Stimulated activated naive B cell treated with anti-CD40 and anti-IgM and Interleukin-4, amounts not matched to agents 10 μg/mL and 1 μg/mL and 100 μg/mL, for 72 hours (primary cell): ENCODE data around the gene ABCB8.

Experiments
- ATAC-seq, 2 donors: fragments of 150-1000 bp; cut with Tn5 transposase; replicated peaks; 2 replicates each; pipeline ENCODE4 v1.10.0; 2021; ENCODE audit warnings: moderate library complexity in 1 of 2
- DNase-seq: peaks from one replicate; pipeline ENCODE4 v3.0.0; 2021
- H3K27ac Mint-ChIP-seq: one replicate; pipeline ENCODE4 v1.8.0; 2022; ENCODE audit warnings: mild to moderate bottlenecking, mixed read lengths
- H3K27me3 Mint-ChIP-seq, 2 donors: one replicate each; pipeline ENCODE4 v1.8.0; 2022; ENCODE audit warnings: mixed read lengths in 2 of 2
- H3K36me3 Mint-ChIP-seq, 2 donors: one replicate each; pipeline ENCODE4 v1.8.0; 2022; ENCODE audit warnings: mixed read lengths in 2 of 2, mild to moderate bottlenecking in 1 of 2
- H3K4me1 Mint-ChIP-seq, 2 donors: one replicate each; pipeline ENCODE4 v1.8.0; 2022; ENCODE audit warnings: mixed read lengths in 2 of 2, mild to moderate bottlenecking in 1 of 2
- H3K4me3 Mint-ChIP-seq, 2 donors: one replicate each; pipeline ENCODE4 v1.8.0; 2022; ENCODE audit warnings: mild to moderate bottlenecking in 2 of 2, mixed read lengths in 2 of 2, moderate library complexity in 1 of 2
- H3K9me3 Mint-ChIP-seq, 2 donors: one replicate each; pipeline ENCODE4 v1.8.0; 2022; ENCODE audit warnings: mixed read lengths in 2 of 2, mild to moderate bottlenecking in 1 of 2

Gene ABCB8

GRCh38 chr7:151056666-151057505 lies 28.6 kb downstream of the ABCB8 start:
- Mint-ChIP-seq H3K9me3 (no peaks in the 10 kb centered on the region), H3K4me1 (peaks cover 28 to 46% of the 10 kb centered on the region in 2 donors), H3K4me3 (peak overlapping the region; percentile 95 to 99), H3K27me3 (peaks cover 8 to 9% of the 10 kb centered on the region in 2 donors), H3K27ac (peak overlapping the region; percentile 53), H3K36me3 (peaks cover 18 to 31% of the 10 kb centered on the region in 2 donors)
- ATAC-seq (no peak), DNase-seq (no peak)

GRCh38 chr7:151057506-151057988 lies 29.3 kb downstream of the ABCB8 start, which contains the start of gene CDK5:
TSS of gene CDK5 (minus strand) at chr7:151057897. CDS start at chr7:151057848, 49 bp downstream.
- Mint-ChIP-seq H3K36me3 (peaks cover 17 to 28% of the 10 kb centered on the region in 2 donors), H3K27me3 (peaks cover 3 to 7% of the 10 kb centered on the region in 2 donors), H3K27ac (peak within 1 kb of the TSS; percentile 95), H3K4me3 (peak within 1 kb of the TSS; percentile 95 to 99), H3K9me3 (no peaks in the 10 kb centered on the region), H3K4me1 (peaks cover 29 to 47% of the 10 kb centered on the region in 2 donors)
- ATAC-seq (peak; percentile 4 to 6), DNase-seq (no peak)

DNA sequence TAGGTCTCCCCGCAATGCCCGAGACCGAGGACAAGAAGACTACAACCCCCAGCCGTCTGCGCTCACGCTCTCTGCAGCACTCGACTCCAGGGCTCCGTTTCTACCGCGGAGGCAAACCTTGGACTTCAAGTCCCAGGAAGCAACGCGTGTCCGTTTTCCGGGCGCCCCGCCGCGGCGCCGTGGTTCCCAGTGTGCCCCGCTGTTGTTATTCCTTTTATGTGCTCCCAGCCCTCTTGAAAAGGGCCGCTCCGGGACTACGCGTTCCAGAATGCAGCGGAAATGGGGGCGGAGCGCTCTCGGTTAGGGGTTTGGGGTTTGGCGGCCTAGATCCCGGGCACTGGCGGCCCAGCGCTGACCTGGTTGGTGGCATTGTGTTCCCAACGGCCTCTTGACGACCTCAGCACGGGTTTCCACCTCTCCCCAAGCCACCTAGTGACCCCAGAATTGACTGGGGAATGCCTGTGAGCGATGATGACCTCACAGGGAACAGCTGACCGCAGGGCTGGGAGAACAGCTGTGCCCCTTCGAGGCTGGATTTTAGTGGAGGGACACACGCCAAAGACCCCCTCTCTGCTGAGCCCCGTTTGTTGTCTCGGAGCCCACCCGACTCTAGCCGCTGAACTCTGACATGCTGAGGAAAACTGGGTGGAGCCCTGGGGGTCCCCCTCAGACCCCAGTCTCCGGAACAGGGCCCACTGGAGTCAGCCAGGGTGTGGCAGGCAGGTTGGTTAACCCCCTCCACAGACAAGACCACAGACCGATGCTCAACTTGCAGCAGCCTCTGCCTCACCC lies 29.9 kb downstream of the ABCB8 start:
- Mint-ChIP-seq H3K4me3 (peak overlapping the region; percentile 95 to 99), H3K9me3 (no peaks in the 10 kb centered on the region), H3K27ac (peak overlapping the region; percentile 95), H3K36me3 (peaks cover 11 to 23% of the 10 kb centered on the region in 2 donors), H3K27me3 (peaks cover 0 to 4% of the 10 kb centered on the region in 2 donors), H3K4me1 (peaks cover 28 to 47% of the 10 kb centered on the region in 2 donors)
- ATAC-seq (peak; percentile 93 to 94), DNase-seq (peak; percentile 96)

DNA sequence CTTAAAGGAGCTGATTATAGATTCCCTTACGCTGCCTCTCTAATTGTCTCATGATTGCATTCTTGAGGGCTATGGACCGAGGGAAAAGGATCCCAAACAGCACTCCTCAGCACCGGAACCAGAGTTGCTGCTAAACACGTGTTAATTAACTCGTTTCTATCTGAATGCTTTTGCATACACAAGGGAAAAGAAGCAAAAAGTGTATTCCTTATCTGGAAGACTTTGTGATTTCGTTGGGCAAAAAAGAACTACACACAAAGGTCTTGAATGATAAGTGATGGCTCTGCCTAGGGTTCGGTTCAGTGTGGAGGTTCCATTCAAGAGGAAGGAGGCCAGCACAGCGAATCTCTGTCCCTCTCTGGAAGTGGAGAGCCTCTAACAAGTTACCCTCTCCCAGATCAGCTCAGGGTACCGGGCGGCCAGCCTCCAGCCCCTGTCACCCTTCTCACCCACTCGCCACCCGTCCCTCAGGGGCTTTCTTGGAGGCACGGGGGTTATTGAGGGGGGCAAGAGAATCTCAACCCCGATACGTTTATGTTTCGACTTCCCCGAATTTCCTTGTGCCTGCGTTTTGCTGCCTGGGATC lies 30.6 kb downstream of the ABCB8 start:
- H3K9me3 Mint-ChIP-seq = no peaks in the 10 kb centered on the region
- DNase-seq = no peak
- H3K27ac Mint-ChIP-seq = peak overlapping the region; percentile 95
- ATAC-seq = no peak
- H3K27me3 Mint-ChIP-seq = peaks cover 0 to 4% of the 10 kb centered on the region in 2 donors
- peaks cover 26 to 47% of the 10 kb centered on the region in 2 donors for H3K4me1 Mint-ChIP-seq
- H3K4me3 Mint-ChIP-seq = peak overlapping the region; percentile 95 to 99
- peaks cover 13 to 23% of the 10 kb centered on the region in 2 donors for H3K36me3 Mint-ChIP-seq

- H3K9me3 Mint-ChIP-seq = no peaks in the 10 kb centered on the region
- DNase-seq (peak; percentile 61), ATAC-seq (peak; percentile 33 to 44)
- peaks cover 9 to 19% of the 10 kb centered on the region in 2 donors for H3K36me3 Mint-ChIP-seq
- peaks cover 0 to 4% of the 10 kb centered on the region in 2 donors for H3K27me3 Mint-ChIP-seq
- peak within 1 kb of the TSS; percentile 95 for H3K27ac Mint-ChIP-seq
- peak within 1 kb of the TSS; percentile 95 to 99 for H3K4me3 Mint-ChIP-seq
- peaks cover 26 to 47% of the 10 kb centered on the region in 2 donors for H3K4me1 Mint-ChIP-seq
Measured at GRCh38 chr7:151059367-151060112, 31.3 kb downstream of the ABCB8 start, which contains the start of gene SLC4A2. TSS of gene SLC4A2 (plus strand) at chr7:151059589. CDS start at chr7:151061988, 2,399 bp downstream.

DNA sequence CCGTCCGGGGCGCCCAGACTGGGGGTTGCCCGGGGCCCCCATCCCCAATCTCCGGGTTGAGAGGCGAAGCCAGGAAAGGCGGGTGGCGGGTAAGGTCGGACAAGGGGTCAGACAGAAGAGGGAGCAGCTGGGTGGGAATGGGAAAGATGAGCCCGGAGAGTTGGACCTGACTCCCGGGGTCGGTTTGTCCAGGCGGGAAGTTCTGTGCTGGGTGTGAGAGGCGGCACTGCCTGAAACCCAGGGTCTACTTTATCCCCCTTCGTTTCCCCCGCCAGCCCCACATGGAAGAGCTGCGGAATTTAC lies 31.8 kb downstream of the ABCB8 start:
- H3K36me3 Mint-ChIP-seq = peaks cover 6 to 14% of the 10 kb centered on the region in 2 donors
- peak overlapping the region; percentile 95 to 99 for H3K4me3 Mint-ChIP-seq
- no peak for ATAC-seq
- H3K4me1 Mint-ChIP-seq = peaks cover 26 to 47% of the 10 kb centered on the region in 2 donors
- H3K27ac Mint-ChIP-seq = peak overlapping the region; percentile 93
- no peaks in the 10 kb centered on the region for H3K9me3 Mint-ChIP-seq
- no peak for DNase-seq
- H3K27me3 Mint-ChIP-seq = no peaks in the 10 kb centered on the region

DNA sequence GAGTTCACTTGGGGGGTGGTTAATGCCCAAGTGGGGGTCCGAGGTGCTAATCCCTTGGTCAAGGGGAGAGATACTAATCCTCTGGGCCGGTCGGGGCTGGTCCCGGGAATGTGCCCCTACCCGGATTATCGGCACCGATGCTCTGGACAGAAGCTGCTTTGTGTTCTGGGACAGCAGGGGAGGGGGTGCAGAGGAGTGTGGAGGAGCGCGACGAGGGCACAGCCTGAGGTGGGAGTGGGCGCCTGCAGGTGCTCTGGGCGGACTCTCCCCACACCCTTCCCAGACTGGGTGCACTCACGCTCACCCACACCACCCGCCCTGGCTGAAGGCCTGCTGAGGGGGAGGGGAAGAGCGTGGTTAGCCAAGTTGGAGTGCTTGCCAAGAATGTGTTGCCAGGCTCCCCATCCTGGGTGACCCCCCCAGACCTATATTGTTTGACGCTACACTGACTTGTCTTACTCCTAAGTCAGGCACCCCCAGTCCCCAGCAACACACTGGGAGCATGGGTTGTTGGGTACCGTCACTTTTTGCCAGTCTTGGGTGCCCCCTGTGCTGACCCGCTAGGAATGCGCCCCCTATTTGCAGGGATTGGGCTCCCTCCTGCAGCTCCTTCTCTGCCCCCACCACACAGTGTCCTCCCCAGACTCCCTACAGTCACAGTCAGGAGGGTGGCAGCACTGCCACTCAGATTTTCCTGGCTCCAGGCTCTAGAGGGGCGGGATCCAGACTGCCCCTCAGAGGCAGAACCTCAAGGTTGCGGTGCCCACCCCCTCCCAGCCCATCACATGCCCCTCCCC lies 32.4 kb downstream of the ABCB8 start:
- DNase-seq (no peak), ATAC-seq (no peak)
- peak overlapping the region; percentile 93 for H3K27ac Mint-ChIP-seq
- no peaks in the 10 kb centered on the region for H3K9me3 Mint-ChIP-seq
- peak overlapping the region; percentile 95 to 99 for H3K4me3 Mint-ChIP-seq
- H3K27me3 Mint-ChIP-seq = no peaks in the 10 kb centered on the region
- peaks cover 6 to 15% of the 10 kb centered on the region in 2 donors for H3K36me3 Mint-ChIP-seq
- H3K4me1 Mint-ChIP-seq = peaks cover 26 to 47% of the 10 kb centered on the region in 2 donors

- ATAC-seq (no peak), DNase-seq (no peak)
- no peaks in the 10 kb centered on the region for H3K9me3 Mint-ChIP-seq
- no peak overlapping the region for H3K27ac Mint-ChIP-seq
- H3K4me3 Mint-ChIP-seq = peak overlapping the region; percentile 95 to 99
- peaks cover 26 to 46% of the 10 kb centered on the region in 2 donors for H3K4me1 Mint-ChIP-seq
- no peaks in the 10 kb centered on the region for H3K27me3 Mint-ChIP-seq
- peaks cover 6 to 15% of the 10 kb centered on the region in 2 donors for H3K36me3 Mint-ChIP-seq
Measured at GRCh38 chr7:151061213-151062110, 33.2 kb downstream of the ABCB8 start.

DNA sequence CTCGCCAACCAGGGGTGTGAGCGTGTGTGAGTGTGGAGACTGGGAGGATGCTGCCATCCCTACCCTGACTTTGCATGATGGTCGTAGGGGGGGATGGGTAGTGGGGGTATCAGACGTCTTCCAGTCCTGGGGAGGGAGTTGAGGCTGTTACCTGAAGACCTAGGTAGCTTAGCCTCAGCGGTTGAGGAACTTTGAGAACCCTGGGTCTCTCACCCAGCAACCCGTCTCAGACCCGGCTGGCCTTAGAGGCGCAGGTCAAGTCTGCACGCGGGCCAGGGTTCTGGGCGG lies 33.8 kb downstream of the ABCB8 start:
- H3K4me3 Mint-ChIP-seq = no peak overlapping the region
- peaks cover 6 to 15% of the 10 kb centered on the region in 2 donors for H3K36me3 Mint-ChIP-seq
- ATAC-seq (no peak), DNase-seq (no peak)
- no peaks in the 10 kb centered on the region for H3K9me3 Mint-ChIP-seq
- no peaks in the 10 kb centered on the region for H3K27me3 Mint-ChIP-seq
- no peak overlapping the region for H3K27ac Mint-ChIP-seq
- H3K4me1 Mint-ChIP-seq = peaks cover 22 to 40% of the 10 kb centered on the region in 2 donors

GRCh38 chr7:151062399-151063211 lies 34.4 kb downstream of the ABCB8 start:
- H3K27ac Mint-ChIP-seq = no peak overlapping the region
- DNase-seq = no peak
- no peaks in the 10 kb centered on the region for H3K27me3 Mint-ChIP-seq
- no peaks in the 10 kb centered on the region for H3K9me3 Mint-ChIP-seq
- peaks cover 18 to 35% of the 10 kb centered on the region in 2 donors for H3K4me1 Mint-ChIP-seq
- H3K36me3 Mint-ChIP-seq = peaks cover 9 to 19% of the 10 kb centered on the region in 2 donors
- no peak for ATAC-seq
- no peak overlapping the region for H3K4me3 Mint-ChIP-seq

GRCh38 chr7:151063212-151063561 lies 34.9 kb downstream of the ABCB8 start:
- no peak for ATAC-seq
- Mint-ChIP-seq H3K36me3 (peaks cover 13 to 24% of the 10 kb centered on the region in 2 donors), H3K27ac (no peak overlapping the region), H3K27me3 (no peaks in the 10 kb centered on the region), H3K4me3 (no peak overlapping the region), H3K4me1 (peaks cover 18 to 34% of the 10 kb centered on the region in 2 donors), H3K9me3 (no peaks in the 10 kb centered on the region)
- DNase-seq = no peak

DNA sequence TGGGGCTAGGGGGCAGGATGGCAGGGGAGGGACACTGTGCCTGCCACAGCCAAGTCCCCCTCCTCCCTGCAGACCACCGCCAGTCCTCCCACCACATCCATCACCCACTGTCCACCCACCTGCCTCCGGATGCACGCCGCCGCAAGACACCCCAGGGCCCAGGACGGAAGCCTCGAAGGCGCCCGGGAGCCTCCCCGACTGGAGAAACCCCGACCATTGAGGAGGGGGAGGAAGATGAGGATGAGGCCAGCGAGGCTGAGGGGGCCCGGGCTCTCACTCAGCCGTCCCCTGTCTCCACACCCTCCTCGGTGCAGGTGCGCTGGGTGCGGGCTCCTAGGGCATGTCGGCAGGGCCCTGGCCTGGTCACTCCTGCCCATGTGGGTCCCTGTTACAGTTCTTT lies 36.2 kb downstream of the ABCB8 start:
- H3K27ac Mint-ChIP-seq = no peak overlapping the region
- H3K4me3 Mint-ChIP-seq = no peak overlapping the region
- H3K9me3 Mint-ChIP-seq = no peaks in the 10 kb centered on the region
- H3K36me3 Mint-ChIP-seq = peaks cover 19 to 29% of the 10 kb centered on the region in 2 donors
- DNase-seq = no peak
- H3K27me3 Mint-ChIP-seq = no peaks in the 10 kb centered on the region
- peaks cover 12 to 22% of the 10 kb centered on the region in 2 donors for H3K4me1 Mint-ChIP-seq
- no peak for ATAC-seq
